Astrocyte (in vitro differentiated cells and primary cell): ENCODE measurements around the gene C19orf73. TPM values are rescaled to one million over a fixed set of nuclear protein-coding genes. Genes with fewer than 3 reads are reported as not detected.
A peak's percentile ranks its signal among the peaks of the same experiment; 100 is the strongest.

Experiments used
- DNase-seq: peaks from one replicate; pipeline ENCODE4 v3.0.0-alpha.2; 2010; ENCODE audit warnings: low read depth
- FAIRE-seq: peaks from 2 replicates; lab custom pipeline; 2011; peaks lifted over from hg19 to GRCh38; lab: Jason Lieb, UNC
- H2AFZ ChIP-seq: 2 replicates; pipeline ENCODE4 v1.6.0; 2012; ENCODE audit warnings: low read depth, low read length, inconsistent platforms
- H3K27ac ChIP-seq: 2 replicates; pipeline ENCODE4 v1.5.1; 2011; ENCODE audit warnings: low read depth, low read length, inconsistent platforms
- H3K27me3 ChIP-seq: 2 replicates; pipeline ENCODE4 v1.6.0; 2011; ENCODE audit warnings: low read length, inconsistent platforms; ENCODE audit not compliant: insufficient read depth
- H3K36me3 ChIP-seq: 2 replicates; pipeline ENCODE4 v1.5.1; 2011; ENCODE audit warnings: low read length, inconsistent platforms; ENCODE audit not compliant: insufficient read depth
- H3K4me1 ChIP-seq: 2 replicates; pipeline ENCODE4 v1.5.1; 2011; ENCODE audit warnings: low read length, inconsistent platforms; ENCODE audit not compliant: insufficient read depth
- H3K4me2 ChIP-seq: 2 replicates; pipeline ENCODE4 v1.6.0; 2012; ENCODE audit warnings: low read length, inconsistent platforms
- H3K4me3 ChIP-seq: 2 replicates; pipeline ENCODE4 v1.5.1; 2011; ENCODE audit warnings: low read depth, mild to moderate bottlenecking, low read length, inconsistent platforms; ENCODE audit not compliant: insufficient read depth
- H3K79me2 ChIP-seq: 2 replicates; pipeline ENCODE4 v1.6.0; 2012; ENCODE audit warnings: mild to moderate bottlenecking, low read length, inconsistent platforms; ENCODE audit not compliant: insufficient read depth
- H3K9ac ChIP-seq: 2 replicates; pipeline ENCODE4 v1.6.0; 2012; ENCODE audit warnings: mild to moderate bottlenecking, low read length, inconsistent platforms
- H3K9me3 ChIP-seq: 2 replicates; pipeline ENCODE4 v1.5.1; 2012; ENCODE audit warnings: low read depth, mild to moderate bottlenecking, low read length, inconsistent platforms; ENCODE audit not compliant: insufficient read depth
- H4K20me1 ChIP-seq: 2 replicates; pipeline ENCODE4 v1.6.0; 2012; ENCODE audit warnings: low read length, inconsistent platforms; ENCODE audit not compliant: insufficient read depth
- H3K27ac Mint-ChIP-seq: one replicate; pipeline ENCODE4 v1.8.0; 2021; ENCODE audit warnings: mild to moderate bottlenecking, mixed read lengths; ENCODE audit not compliant: unreplicated experiment
- H3K27me3 Mint-ChIP-seq: one replicate; pipeline ENCODE4 v1.8.0; 2021; ENCODE audit warnings: low read depth, mixed read lengths; ENCODE audit not compliant: unreplicated experiment
- H3K36me3 Mint-ChIP-seq: one replicate; pipeline ENCODE4 v1.8.0; 2021; ENCODE audit warnings: low read depth, mixed read lengths; ENCODE audit not compliant: unreplicated experiment
- H3K4me1 Mint-ChIP-seq: one replicate; pipeline ENCODE4 v1.8.0; 2021; ENCODE audit warnings: low read depth, mixed read lengths; ENCODE audit not compliant: unreplicated experiment
- H3K4me3 Mint-ChIP-seq: one replicate; pipeline ENCODE4 v1.8.0; 2021; ENCODE audit warnings: mild to moderate bottlenecking, moderate library complexity, mixed read lengths; ENCODE audit not compliant: unreplicated experiment
- H3K9me3 Mint-ChIP-seq: one replicate; pipeline ENCODE4 v1.8.0; 2021; ENCODE audit warnings: mild to moderate bottlenecking, mixed read lengths; ENCODE audit not compliant: unreplicated experiment
- EZH2 ChIP-seq: IDR thresholded peaks from 2 replicates; pipeline ENCODE4 v1.6.1; 2012; ENCODE audit warnings: mild to moderate bottlenecking, low read length, inconsistent platforms; ENCODE audit not compliant: insufficient read depth
- total RNA-seq: library from RNA; stranded (reverse); gene quantifications from 2 replicates; pipeline ENCODE4 v1.2.1, GENCODE V29; 2021
- TF ChIP-seq, protein P1 (sequence below): IDR thresholded peaks from 2 replicates; pipeline ENCODE4 v1.5.1; 2011; ENCODE audit warnings: low read depth, mild to moderate bottlenecking, inconsistent platforms, low read length, moderate library complexity; ENCODE audit not compliant: insufficient read depth

The C19orf73 gene
- total RNA-seq, 1 donor from 2014 or later, result 0.73 TPM

- H3K27me3 Mint-ChIP-seq, result peaks cover 15% of the 10 kb centered on the region
- FAIRE-seq (no peak), DNase-seq (no peak)
- Histone ChIP-seq H3K27me3 (peaks cover 2% of the 10 kb centered on the region), H4K20me1 (no peaks in the 10 kb centered on the region), H3K36me3 (no peaks in the 10 kb centered on the region), H3K27ac (no peak overlapping the region), H3K4me1 (peaks cover 8% of the 10 kb centered on the region), H2AFZ (no peak overlapping the region), H3K9ac (no peak overlapping the region), H3K4me3 (no peak overlapping the region), H3K4me2 (no peak overlapping the region), H3K79me2 (no peaks in the 10 kb centered on the region), H3K9me3 (peaks cover 8% of the 10 kb centered on the region)
- H3K9me3 Mint-ChIP-seq, result peaks cover 24% of the 10 kb centered on the region
- H3K4me3 Mint-ChIP-seq, result no peak overlapping the region
- H3K27ac Mint-ChIP-seq, result no peak overlapping the region
- TF ChIP-seq EZH2, result no peak
- TF ChIP-seq, protein P1, sequence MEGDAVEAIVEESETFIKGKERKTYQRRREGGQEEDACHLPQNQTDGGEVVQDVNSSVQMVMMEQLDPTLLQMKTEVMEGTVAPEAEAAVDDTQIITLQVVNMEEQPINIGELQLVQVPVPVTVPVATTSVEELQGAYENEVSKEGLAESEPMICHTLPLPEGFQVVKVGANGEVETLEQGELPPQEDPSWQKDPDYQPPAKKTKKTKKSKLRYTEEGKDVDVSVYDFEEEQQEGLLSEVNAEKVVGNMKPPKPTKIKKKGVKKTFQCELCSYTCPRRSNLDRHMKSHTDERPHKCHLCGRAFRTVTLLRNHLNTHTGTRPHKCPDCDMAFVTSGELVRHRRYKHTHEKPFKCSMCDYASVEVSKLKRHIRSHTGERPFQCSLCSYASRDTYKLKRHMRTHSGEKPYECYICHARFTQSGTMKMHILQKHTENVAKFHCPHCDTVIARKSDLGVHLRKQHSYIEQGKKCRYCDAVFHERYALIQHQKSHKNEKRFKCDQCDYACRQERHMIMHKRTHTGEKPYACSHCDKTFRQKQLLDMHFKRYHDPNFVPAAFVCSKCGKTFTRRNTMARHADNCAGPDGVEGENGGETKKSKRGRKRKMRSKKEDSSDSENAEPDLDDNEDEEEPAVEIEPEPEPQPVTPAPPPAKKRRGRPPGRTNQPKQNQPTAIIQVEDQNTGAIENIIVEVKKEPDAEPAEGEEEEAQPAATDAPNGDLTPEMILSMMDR, result peak; percentile 22
- H3K36me3 Mint-ChIP-seq, result peaks cover 25% of the 10 kb centered on the region
- H3K4me1 Mint-ChIP-seq, result no peaks in the 10 kb centered on the region
These were observed 45.2 kb downstream of the C19orf73 start for GRCh38 chr19:49073514-49074378.

DNA sequence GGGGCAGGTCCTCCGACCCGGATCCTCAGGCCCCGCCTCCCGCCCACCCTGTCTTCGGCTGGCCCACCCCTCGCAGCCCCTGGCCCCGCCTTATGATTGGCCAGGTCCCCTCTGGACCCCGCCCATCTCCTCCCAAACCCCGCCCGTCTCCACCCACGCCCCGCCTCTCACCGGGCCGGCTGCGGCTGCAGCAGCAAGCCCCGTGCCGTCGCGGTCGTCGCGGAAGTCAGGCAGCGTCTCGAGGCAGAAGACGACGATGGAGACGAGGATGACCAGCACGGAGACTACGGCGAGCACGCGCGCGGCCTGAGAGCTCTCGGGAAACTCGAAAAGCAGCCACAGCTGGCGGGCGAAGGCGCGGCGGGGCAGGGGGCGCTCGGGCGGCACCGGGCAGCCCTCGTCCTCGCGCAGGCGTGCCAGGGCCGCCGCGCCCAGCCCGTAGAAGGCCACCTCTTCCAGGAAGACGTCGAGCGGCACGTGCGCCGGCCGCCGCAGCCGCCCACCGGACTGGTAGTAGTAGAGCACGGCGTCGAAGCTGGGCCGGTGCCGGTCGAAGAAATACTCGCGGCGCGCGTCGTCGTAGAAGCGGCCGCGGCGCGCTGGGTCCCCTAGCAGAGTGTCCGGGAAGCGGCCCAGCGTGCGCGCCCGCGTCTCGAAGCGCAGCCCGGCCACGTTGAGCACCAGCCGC is 46.9 kb downstream of the C19orf73 start:
- peaks cover 2% of the 10 kb centered on the region for H3K27me3 ChIP-seq

More for the DNA sequence above, 46.9 kb downstream of the C19orf73 start:
- H3K4me1 ChIP-seq, result peaks cover 9% of the 10 kb centered on the region
- TF ChIP-seq EZH2, result peak; percentile 71
- TF ChIP-seq, protein P1, result no peak
- FAIRE-seq (no peak), DNase-seq (no peak)
- H3K4me3 ChIP-seq, result no peak overlapping the region
- peaks cover 27% of the 10 kb centered on the region for H3K36me3 Mint-ChIP-seq
- peak overlapping the region; percentile 52 for H2AFZ ChIP-seq
- peaks cover 1% of the 10 kb centered on the region for H3K4me1 Mint-ChIP-seq
- peaks cover 5% of the 10 kb centered on the region for H4K20me1 ChIP-seq
- peak overlapping the region; percentile 50 for H3K4me2 ChIP-seq
- no peaks in the 10 kb centered on the region for H3K79me2 ChIP-seq
- peaks cover 26% of the 10 kb centered on the region for H3K9me3 Mint-ChIP-seq
- peaks cover 17% of the 10 kb centered on the region for H3K27me3 Mint-ChIP-seq
- no peak overlapping the region for H3K9ac ChIP-seq
- no peak overlapping the region for H3K27ac Mint-ChIP-seq
- no peak overlapping the region for H3K4me3 Mint-ChIP-seq
- no peak overlapping the region for H3K27ac ChIP-seq
- H3K36me3 ChIP-seq, result no peaks in the 10 kb centered on the region
- H3K9me3 ChIP-seq, result peaks cover 8% of the 10 kb centered on the region
